ENCODE results near the gene FNDC1.
A peak's percentile ranks its signal among the peaks of the same experiment; 100 is the strongest.

The FNDC1 gene

GRCh38 chr6:159126590-159126989, 42.6 kb upstream of the FNDC1 start:
- no peak for DNase-seq (ENCODE audit: low read depth in 2 of 2)
- H3K4me3 ChIP-seq (replicated peaks in 1 of 2; ENCODE audit: low read depth in 2 of 2, low read length in 2 of 2) = no peak overlapping the region
- no peak for TF ChIP-seq CTCF (IDR thresholded peaks at IDR 0.05; ENCODE audit: low read depth, low read length)

GRCh38 chr6:159127701-159128100, 41.5 kb upstream of the FNDC1 start:
- no peak for TF ChIP-seq CTCF (IDR thresholded peaks at IDR 0.05; ENCODE audit: low read depth, low read length)
- no peak overlapping the region for H3K4me3 ChIP-seq (replicated peaks in 1 of 2; ENCODE audit: low read depth in 2 of 2, low read length in 2 of 2)
- DNase-seq (ENCODE audit: low read depth in 2 of 2) = no peak

GRCh38 chr6:159128978-159129377, 40.2 kb upstream of the FNDC1 start:
- H3K4me3 ChIP-seq (replicated peaks in 1 of 2; ENCODE audit: low read depth in 2 of 2, low read length in 2 of 2) = no peak overlapping the region
- no peak for DNase-seq (ENCODE audit: low read depth in 2 of 2)
- no peak for TF ChIP-seq CTCF (IDR thresholded peaks at IDR 0.05; ENCODE audit: low read depth, low read length)

GRCh38 chr6:159130846-159131245, 38.4 kb upstream of the FNDC1 start:
- no peak for TF ChIP-seq CTCF (IDR thresholded peaks at IDR 0.05; ENCODE audit: low read depth, low read length)
- H3K4me3 ChIP-seq (replicated peaks in 1 of 2; ENCODE audit: low read depth in 2 of 2, low read length in 2 of 2) = no peak overlapping the region
- DNase-seq (ENCODE audit: low read depth in 2 of 2) = no peak

GRCh38 chr6:159131709-159132108, 37.5 kb upstream of the FNDC1 start:
- H3K4me3 ChIP-seq (replicated peaks in 1 of 2; ENCODE audit: low read depth in 2 of 2, low read length in 2 of 2) = no peak overlapping the region
- no peak for TF ChIP-seq CTCF (IDR thresholded peaks at IDR 0.05; ENCODE audit: low read depth, low read length)
- no peak for DNase-seq (ENCODE audit: low read depth in 2 of 2)

GRCh38 chr6:159132664-159133063, 36.5 kb upstream of the FNDC1 start:
- TF ChIP-seq CTCF (IDR thresholded peaks at IDR 0.05; ENCODE audit: low read depth, low read length) = no peak
- no peak for DNase-seq (ENCODE audit: low read depth in 2 of 2)
- no peak overlapping the region for H3K4me3 ChIP-seq (replicated peaks in 1 of 2; ENCODE audit: low read depth in 2 of 2, low read length in 2 of 2)

- TF ChIP-seq CTCF (IDR thresholded peaks at IDR 0.05; ENCODE audit: low read depth, low read length) = peak; percentile 99
- no peak overlapping the region for H3K4me3 ChIP-seq (replicated peaks in 1 of 2; ENCODE audit: low read depth in 2 of 2, low read length in 2 of 2)
- DNase-seq (ENCODE audit: low read depth in 2 of 2) = peak; percentile 63 to 71
These were observed 34.4 kb upstream of the FNDC1 start for GRCh38 chr6:159134701-159135364.
